NCI-H446 treated with DMSO at 0.1 percent for 48 hours (cell line): ENCODE measurements around the gene NR6A1.

Experiments
- DNase-seq: peaks from one replicate; lab custom pipeline; 2025; lab: John Stamatoyannopoulos, UW

Gene NR6A1

GRCh38 chr9:124658165-124659017 lies 112.7 kb downstream of the NR6A1 start:
- peak; percentile 91 for DNase-seq

GRCh38 chr9:124657516-124657915 lies 113.6 kb downstream of the NR6A1 start:
- DNase-seq: no peak

GRCh38 chr9:124654431-124654830 lies 116.7 kb downstream of the NR6A1 start:
- DNase-seq: no peak

GRCh38 chr9:124652615-124653393 lies 118.3 kb downstream of the NR6A1 start:
- peak; percentile 29 for DNase-seq

GRCh38 chr9:124652203-124652602 lies 118.9 kb downstream of the NR6A1 start:
- DNase-seq: no peak

- no peak for DNase-seq
These were observed 125.8 kb downstream of the NR6A1 start for GRCh38 chr9:124645274-124645673.

- DNase-seq: no peak
These were observed 131.5 kb downstream of the NR6A1 start for GRCh38 chr9:124639637-124640036.

GRCh38 chr9:124635285-124635684 lies 135.8 kb downstream of the NR6A1 start:
- DNase-seq: no peak

- peak; percentile 9 for DNase-seq
These were observed 139.0 kb downstream of the NR6A1 start for GRCh38 chr9:124632077-124632621.

GRCh38 chr9:124631326-124631725 lies 139.8 kb downstream of the NR6A1 start:
- no peak for DNase-seq

- no peak for DNase-seq
These were observed 141.5 kb downstream of the NR6A1 start for GRCh38 chr9:124629600-124629999.

- DNase-seq: no peak
These were observed 142.4 kb downstream of the NR6A1 start for GRCh38 chr9:124628741-124629140.

- no peak for DNase-seq
These were observed 144.8 kb downstream of the NR6A1 start for GRCh38 chr9:124626276-124626675.

- DNase-seq: no peak
These were observed 146.0 kb downstream of the NR6A1 start for GRCh38 chr9:124625087-124625486.

- DNase-seq: no peak
These were observed 146.4 kb downstream of the NR6A1 start for GRCh38 chr9:124624735-124624992.

GRCh38 chr9:124623966-124624734 lies 147.0 kb downstream of the NR6A1 start:
- DNase-seq: no peak

GRCh38 chr9:124622882-124623281 lies 148.2 kb downstream of the NR6A1 start:
- no peak for DNase-seq

- no peak for DNase-seq
These were observed 149.5 kb downstream of the NR6A1 start for GRCh38 chr9:124621371-124622328.

- DNase-seq: no peak
These were observed 152.6 kb downstream of the NR6A1 start for GRCh38 chr9:124618476-124618875.

- no peak for DNase-seq
These were observed 153.5 kb downstream of the NR6A1 start for GRCh38 chr9:124617477-124618141.

- no peak for DNase-seq
These were observed 154.2 kb downstream of the NR6A1 start for GRCh38 chr9:124616961-124617360.
